Neural cell (in vitro differentiated cells): Measurements from ENCODE around the gene CIART. TPM values are rescaled to one million over a fixed set of nuclear protein-coding genes. Genes with fewer than 3 reads are reported as not detected.

ENCODE experiments used
- H2AFZ ChIP-seq: fragments of 200-600, 300-800 bp; sonication (generic), shearing (Covaris generic); 2 replicates; pipeline ENCODE4 v1.6.0; 2014; ENCODE audit warnings: low read depth, mild to moderate bottlenecking, antibody characterized with exemption, low read length, moderate library complexity
- H3F3A ChIP-seq: fragments of 200-600 bp; shearing (Covaris generic); 2 replicates; pipeline ENCODE4 v1.6.1; 2016; ENCODE audit warnings: mild to moderate bottlenecking, moderate library complexity, mixed read lengths, antibody characterized with exemption, low read length; ENCODE audit not compliant: insufficient read depth, poor library complexity, severe bottlenecking
- H3K27ac ChIP-seq: fragments of 200-600, 300-800 bp; sonication (generic), shearing (Covaris generic); 2 replicates; pipeline ENCODE4 v1.5.1; 2014; ENCODE audit warnings: mild to moderate bottlenecking, low read length, moderate library complexity
- H3K27me3 ChIP-seq: fragments of 300-800, 200-600 bp; sonication (generic), shearing (Covaris generic); 2 replicates; pipeline ENCODE4 v1.6.0; 2014; ENCODE audit warnings: mild to moderate bottlenecking, low read depth, low read length, moderate library complexity; ENCODE audit not compliant: insufficient read depth
- H3K36me3 ChIP-seq: fragments of 300-800, 200-600 bp; sonication (generic), shearing (Covaris generic); 2 replicates; pipeline ENCODE4 v1.5.1; 2014; ENCODE audit warnings: mild to moderate bottlenecking, antibody characterized with exemption, low read length, moderate library complexity; ENCODE audit not compliant: insufficient read depth
- H3K4me2 ChIP-seq: fragments of 300-800, 200-600 bp; sonication (generic), shearing (Covaris generic); 2 replicates; pipeline ENCODE4 v1.6.0; 2014; ENCODE audit warnings: mild to moderate bottlenecking, low read length
- H3K4me3 ChIP-seq: fragments of 300-800, 200-600 bp; sonication (generic), shearing (Covaris generic); 2 replicates; pipeline ENCODE4 v1.5.1; 2014; ENCODE audit warnings: mild to moderate bottlenecking, low read length, moderate library complexity
- H3K79me2 ChIP-seq: fragments of 200-600 bp; shearing (Covaris generic); replicated peaks from 2 replicates; pipeline ENCODE4 v1.6.0; 2014; ENCODE audit warnings: mild to moderate bottlenecking, low read length, moderate library complexity; ENCODE audit not compliant: insufficient read depth
- H3K9ac ChIP-seq: fragments of 300-800, 200-600 bp; sonication (generic), shearing (Covaris generic); 2 replicates; pipeline ENCODE4 v1.6.1; 2016; ENCODE audit warnings: mild to moderate bottlenecking, low read length, mixed read lengths
- H3K9me2 ChIP-seq: fragments of 200-600 bp; shearing (Covaris generic); 2 replicates; pipeline ENCODE4 v1.6.1; 2016; ENCODE audit warnings: mild to moderate bottlenecking, low read length, mixed read lengths; ENCODE audit not compliant: insufficient read depth
- H3K9me3 ChIP-seq: fragments of 200-600, 300-800 bp; sonication (generic), shearing (Covaris generic); 2 replicates; pipeline ENCODE4 v1.6.1; 2016; ENCODE audit warnings: mild to moderate bottlenecking, mixed run types, low read length, moderate library complexity, mixed read lengths
- H4K20me1 ChIP-seq: fragments of 200-600 bp; shearing (Covaris generic); 2 replicates; pipeline ENCODE4 v1.6.1; 2016; ENCODE audit warnings: mild to moderate bottlenecking, mixed run types; ENCODE audit not compliant: insufficient read depth
- EP300 ChIP-seq: fragments of 450-650 bp; conservative IDR thresholded peaks from 2 replicates; pipeline ENCODE4 v1.6.1; 2014; ENCODE audit warnings: antibody characterized with exemption, mild to moderate bottlenecking, moderate library complexity; ENCODE audit not compliant: poor library complexity, severe bottlenecking
- EZH2 ChIP-seq: fragments of 200-600, 300-800 bp; shearing (Covaris generic), sonication (generic); IDR thresholded peaks from 2 replicates; pipeline ENCODE4 v1.6.1; 2014; ENCODE audit warnings: antibody characterized with exemption, low read length, borderline replicate concordance, mild to moderate bottlenecking; ENCODE audit not compliant: insufficient read depth, poor library complexity, severe bottlenecking
- MXI1 ChIP-seq: fragments of 450-650 bp; conservative IDR thresholded peaks from 2 replicates; pipeline ENCODE4 v1.6.1; 2014; ENCODE audit warnings: antibody characterized with exemption, mild to moderate bottlenecking; ENCODE audit not compliant: poor library complexity, severe bottlenecking
- POLR2AphosphoS5 ChIP-seq: IDR thresholded peaks from 2 replicates; pipeline ENCODE4 v1.6.1; 2012
- RAD21 ChIP-seq: fragments of 450-650 bp; conservative IDR thresholded peaks from 2 replicates; pipeline ENCODE4 v1.6.1; 2014; ENCODE audit warnings: antibody characterized with exemption, mild to moderate bottlenecking, moderate library complexity
- SMC3 ChIP-seq: fragments of 450-650 bp; conservative IDR thresholded peaks from 2 replicates; pipeline ENCODE4 v1.6.1; 2014; ENCODE audit warnings: antibody characterized with exemption, mild to moderate bottlenecking, moderate library complexity; ENCODE audit not compliant: poor library complexity
- TAF1 ChIP-seq: IDR thresholded peaks from 2 replicates; pipeline ENCODE4 v1.6.1; 2012; ENCODE audit warnings: low read depth
- polyA plus RNA-seq: library from polyadenylated mRNA; depleted of rRNA; stranded (reverse); fragments of >200 nt; gene quantifications from 2 replicates; pipeline ENCODE4 v1.2.3, GENCODE V29; 2014
- TF ChIP-seq, protein P1 (sequence below): IDR thresholded peaks from 2 replicates; pipeline ENCODE4 v1.6.1; 2012; ENCODE audit warnings: borderline replicate concordance
- TF ChIP-seq, protein P2 (sequence below): fragments of 450-650 bp; IDR thresholded peaks from 2 replicates; pipeline ENCODE4 v1.5.1; 2014; ENCODE audit warnings: antibody characterized with exemption, mild to moderate bottlenecking, moderate library complexity; ENCODE audit not compliant: poor library complexity, severe bottlenecking

The CIART gene
- polyA plus RNA-seq, 1 donor from 2014 or later: 7.3 TPM

DNA sequence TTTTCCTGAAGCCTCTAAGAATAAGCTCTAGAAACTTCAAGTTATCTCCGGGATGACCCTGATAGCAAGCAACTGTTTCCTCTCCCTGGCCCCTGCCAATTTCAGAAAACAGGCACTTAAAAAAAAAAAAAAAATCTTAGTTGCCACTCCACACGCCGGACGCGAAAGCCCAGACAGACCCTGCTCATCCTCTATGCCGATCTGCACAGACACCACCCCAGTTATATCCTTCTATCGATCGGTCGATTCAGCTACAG is 48.1 kb upstream of the CIART start:
- Histone ChIP-seq H3K9ac (peak overlapping the region; percentile 55), H3F3A (no peaks in the 10 kb centered on the region)

DNA sequence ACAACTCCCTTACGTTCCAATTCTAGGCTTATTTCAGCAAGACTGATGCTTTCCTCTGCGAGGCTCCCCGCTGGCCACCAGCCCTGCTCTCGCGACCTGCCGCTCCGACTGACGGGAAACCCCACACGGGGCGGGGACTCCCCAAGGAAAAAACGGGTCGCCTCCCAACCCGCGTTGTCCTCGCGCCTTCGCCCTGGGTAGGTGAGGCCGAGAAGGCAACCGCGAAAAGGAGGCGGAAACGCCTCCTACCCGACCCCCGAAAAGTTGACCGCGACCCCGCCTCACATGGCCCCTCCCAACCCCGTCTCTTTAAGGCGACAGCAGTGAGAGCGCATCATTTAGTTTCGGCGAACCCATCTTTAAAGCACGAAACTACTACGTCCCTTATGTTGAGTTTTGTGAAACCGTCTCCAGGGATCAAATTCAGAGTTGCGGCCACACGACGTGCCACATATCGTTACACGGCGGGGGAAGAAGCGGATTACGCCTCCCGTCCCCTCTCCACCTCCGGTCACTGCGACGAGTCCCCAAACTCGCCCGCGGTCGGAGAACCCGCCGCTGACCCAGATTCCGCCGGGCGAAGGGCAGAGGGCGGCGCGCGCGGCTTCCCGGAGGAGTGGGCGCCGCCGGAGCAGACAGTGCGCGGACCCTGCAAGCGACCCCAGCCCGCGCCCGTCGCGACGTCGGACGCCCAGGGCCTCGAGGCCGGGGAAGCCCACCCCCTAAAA is 47.6 kb upstream of the CIART start:
- TF ChIP-seq MXI1 (peak; percentile 46), TAF1 (no peak), POLR2AphosphoS5 (no peak)
- TF ChIP-seq, protein P1, sequence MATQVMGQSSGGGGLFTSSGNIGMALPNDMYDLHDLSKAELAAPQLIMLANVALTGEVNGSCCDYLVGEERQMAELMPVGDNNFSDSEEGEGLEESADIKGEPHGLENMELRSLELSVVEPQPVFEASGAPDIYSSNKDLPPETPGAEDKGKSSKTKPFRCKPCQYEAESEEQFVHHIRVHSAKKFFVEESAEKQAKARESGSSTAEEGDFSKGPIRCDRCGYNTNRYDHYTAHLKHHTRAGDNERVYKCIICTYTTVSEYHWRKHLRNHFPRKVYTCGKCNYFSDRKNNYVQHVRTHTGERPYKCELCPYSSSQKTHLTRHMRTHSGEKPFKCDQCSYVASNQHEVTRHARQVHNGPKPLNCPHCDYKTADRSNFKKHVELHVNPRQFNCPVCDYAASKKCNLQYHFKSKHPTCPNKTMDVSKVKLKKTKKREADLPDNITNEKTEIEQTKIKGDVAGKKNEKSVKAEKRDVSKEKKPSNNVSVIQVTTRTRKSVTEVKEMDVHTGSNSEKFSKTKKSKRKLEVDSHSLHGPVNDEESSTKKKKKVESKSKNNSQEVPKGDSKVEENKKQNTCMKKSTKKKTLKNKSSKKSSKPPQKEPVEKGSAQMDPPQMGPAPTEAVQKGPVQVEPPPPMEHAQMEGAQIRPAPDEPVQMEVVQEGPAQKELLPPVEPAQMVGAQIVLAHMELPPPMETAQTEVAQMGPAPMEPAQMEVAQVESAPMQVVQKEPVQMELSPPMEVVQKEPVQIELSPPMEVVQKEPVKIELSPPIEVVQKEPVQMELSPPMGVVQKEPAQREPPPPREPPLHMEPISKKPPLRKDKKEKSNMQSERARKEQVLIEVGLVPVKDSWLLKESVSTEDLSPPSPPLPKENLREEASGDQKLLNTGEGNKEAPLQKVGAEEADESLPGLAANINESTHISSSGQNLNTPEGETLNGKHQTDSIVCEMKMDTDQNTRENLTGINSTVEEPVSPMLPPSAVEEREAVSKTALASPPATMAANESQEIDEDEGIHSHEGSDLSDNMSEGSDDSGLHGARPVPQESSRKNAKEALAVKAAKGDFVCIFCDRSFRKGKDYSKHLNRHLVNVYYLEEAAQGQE: no peak
- Histone ChIP-seq H3K4me2 (peak overlapping the region; percentile 91), H3K27ac (no peak overlapping the region), H3K9me3 (no peaks in the 10 kb centered on the region), H2AFZ (peak overlapping the region; percentile 19), H4K20me1 (no peaks in the 10 kb centered on the region), H3K9me2 (no peaks in the 10 kb centered on the region), H3K79me2 (peaks cover 27% of the 10 kb centered on the region), H3K27me3 (no peaks in the 10 kb centered on the region), H3F3A (no peaks in the 10 kb centered on the region), H3K4me3 (peak overlapping the region; percentile 85), H3K36me3 (no peaks in the 10 kb centered on the region), H3K9ac (peak overlapping the region; percentile 55)

More for the DNA sequence above, 48.1 kb upstream of the CIART start:
- Histone ChIP-seq H3K4me3 (peak overlapping the region; percentile 85), H3K36me3 (no peaks in the 10 kb centered on the region), H3K79me2 (peaks cover 27% of the 10 kb centered on the region), H2AFZ (peak overlapping the region; percentile 19), H3K27ac (no peak overlapping the region), H3K9me2 (no peaks in the 10 kb centered on the region), H3K27me3 (no peaks in the 10 kb centered on the region), H4K20me1 (no peaks in the 10 kb centered on the region), H3K4me2 (peak overlapping the region; percentile 91), H3K9me3 (no peaks in the 10 kb centered on the region)
- TF ChIP-seq EZH2: no peak
- TF ChIP-seq, protein P2, sequence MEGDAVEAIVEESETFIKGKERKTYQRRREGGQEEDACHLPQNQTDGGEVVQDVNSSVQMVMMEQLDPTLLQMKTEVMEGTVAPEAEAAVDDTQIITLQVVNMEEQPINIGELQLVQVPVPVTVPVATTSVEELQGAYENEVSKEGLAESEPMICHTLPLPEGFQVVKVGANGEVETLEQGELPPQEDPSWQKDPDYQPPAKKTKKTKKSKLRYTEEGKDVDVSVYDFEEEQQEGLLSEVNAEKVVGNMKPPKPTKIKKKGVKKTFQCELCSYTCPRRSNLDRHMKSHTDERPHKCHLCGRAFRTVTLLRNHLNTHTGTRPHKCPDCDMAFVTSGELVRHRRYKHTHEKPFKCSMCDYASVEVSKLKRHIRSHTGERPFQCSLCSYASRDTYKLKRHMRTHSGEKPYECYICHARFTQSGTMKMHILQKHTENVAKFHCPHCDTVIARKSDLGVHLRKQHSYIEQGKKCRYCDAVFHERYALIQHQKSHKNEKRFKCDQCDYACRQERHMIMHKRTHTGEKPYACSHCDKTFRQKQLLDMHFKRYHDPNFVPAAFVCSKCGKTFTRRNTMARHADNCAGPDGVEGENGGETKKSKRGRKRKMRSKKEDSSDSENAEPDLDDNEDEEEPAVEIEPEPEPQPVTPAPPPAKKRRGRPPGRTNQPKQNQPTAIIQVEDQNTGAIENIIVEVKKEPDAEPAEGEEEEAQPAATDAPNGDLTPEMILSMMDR: no peak
- TF ChIP-seq MXI1: no peak
- no peak for TF ChIP-seq SMC3
- no peak for TF ChIP-seq RAD21
- no peak for TF ChIP-seq POLR2AphosphoS5
- TF ChIP-seq, protein P1: no peak
- no peak for TF ChIP-seq EP300
- TF ChIP-seq TAF1: no peak
